ENCODE measurements around the gene EDNRB.
"Not testable (repeated sequence)": the region's sequence is repeated elsewhere in the genome, so short reads cannot be mapped to it uniquely, and the experiment has no call there.

EDNRB gene

GRCh38 chr13:77896536-77896935, 22.1 kb downstream of the EDNRB start:
- no peak for DNase-seq

DNA sequence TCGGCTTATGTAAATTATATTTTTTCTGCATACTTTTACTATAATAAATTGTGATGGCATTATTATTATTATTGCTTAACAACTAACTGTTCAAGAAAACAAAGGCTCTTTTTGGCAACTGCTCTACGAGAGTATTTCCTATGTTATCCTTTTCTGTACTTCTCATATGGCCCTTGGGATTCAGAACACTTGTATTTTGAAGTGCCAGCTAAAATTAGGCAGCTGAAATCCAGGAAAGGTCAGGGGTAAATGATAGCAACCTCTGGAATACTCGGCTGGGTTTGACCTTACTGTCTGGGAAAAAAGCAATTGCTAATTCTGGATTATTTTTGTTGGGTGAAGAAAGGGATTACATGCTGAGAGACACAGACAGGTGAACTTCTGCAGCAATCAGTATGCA, 23.9 kb downstream of the EDNRB start:
- DNase-seq = no peak

DNA sequence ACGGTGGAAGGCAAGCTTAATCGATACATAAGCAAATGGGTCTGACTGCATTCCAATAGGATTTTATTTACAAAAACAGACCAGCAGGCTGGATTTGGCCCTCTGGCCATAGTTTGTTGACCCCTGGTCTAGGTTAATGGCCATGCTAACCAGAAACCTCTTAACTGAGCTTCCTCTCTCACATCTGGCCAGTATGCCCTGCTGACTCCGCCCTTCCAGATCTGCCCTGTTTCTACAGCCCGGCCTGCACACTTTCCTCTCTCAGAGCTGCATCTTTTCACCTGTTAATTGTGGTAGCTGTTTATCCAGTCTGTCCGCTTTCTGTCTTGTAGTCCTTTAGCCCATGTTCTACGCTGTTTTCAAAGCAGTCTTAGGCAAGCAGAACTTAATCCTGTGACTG, 25.6 kb downstream of the EDNRB start:
- no peak for DNase-seq

DNA sequence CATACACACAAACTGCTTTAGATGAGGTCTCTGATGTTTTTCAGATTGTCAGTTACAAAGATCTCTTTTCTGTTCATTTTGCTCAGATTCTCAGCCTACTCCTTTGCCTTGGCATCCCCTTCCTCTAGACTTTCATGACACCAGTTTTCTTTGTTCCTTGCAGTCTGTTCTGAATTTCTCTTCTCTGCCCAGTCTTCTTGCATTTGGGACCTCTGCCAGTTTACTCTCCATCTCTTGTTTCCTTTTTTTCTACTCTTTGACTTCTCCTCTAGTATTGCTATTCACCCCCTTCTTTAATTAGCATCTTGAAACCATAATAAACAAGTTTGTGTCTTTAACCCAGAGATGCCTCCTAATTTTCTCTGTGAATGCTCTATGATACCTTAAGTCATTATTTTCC, 26.1 kb downstream of the EDNRB start:
- no peak for DNase-seq

DNA sequence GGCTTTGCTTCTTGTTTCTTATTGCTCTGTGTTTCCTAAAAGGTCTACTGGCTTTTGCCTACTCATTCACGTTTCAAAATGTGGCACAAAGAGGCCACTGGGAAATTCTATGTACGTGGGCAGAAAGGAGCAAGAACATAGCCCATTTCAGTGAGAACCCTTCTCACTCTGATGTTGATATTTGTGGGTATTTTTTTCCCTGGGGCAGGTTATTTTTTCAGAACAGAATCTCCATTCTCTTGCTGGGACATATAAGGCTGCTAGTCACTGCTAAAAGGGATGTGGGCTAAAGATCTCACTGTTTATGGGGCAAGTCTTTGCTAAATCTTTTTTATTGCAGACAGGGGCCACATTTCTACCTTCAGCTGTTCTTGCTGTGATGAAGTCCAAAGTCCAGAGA, 27.1 kb downstream of the EDNRB start:
- DNase-seq = no peak

DNA sequence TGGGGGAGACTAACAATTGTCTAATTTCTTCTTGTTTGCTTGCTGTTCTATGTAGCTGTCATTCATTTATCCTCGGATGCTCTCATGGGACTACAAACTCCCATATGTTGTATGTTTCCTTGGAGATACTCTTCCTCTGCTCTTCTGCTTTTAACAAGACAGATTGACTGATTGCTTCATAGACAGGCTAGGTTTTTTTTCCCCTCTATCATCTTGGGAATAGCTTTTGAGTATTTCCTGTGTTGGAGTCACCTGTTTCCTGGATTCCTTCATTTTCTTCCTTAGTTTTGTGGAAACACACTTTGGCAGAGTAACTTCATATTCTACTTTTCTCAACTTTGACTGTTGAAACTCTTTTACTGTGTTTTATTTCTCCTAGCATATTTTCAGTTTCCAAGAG, 27.6 kb downstream of the EDNRB start:
- DNase-seq = no peak

DNA sequence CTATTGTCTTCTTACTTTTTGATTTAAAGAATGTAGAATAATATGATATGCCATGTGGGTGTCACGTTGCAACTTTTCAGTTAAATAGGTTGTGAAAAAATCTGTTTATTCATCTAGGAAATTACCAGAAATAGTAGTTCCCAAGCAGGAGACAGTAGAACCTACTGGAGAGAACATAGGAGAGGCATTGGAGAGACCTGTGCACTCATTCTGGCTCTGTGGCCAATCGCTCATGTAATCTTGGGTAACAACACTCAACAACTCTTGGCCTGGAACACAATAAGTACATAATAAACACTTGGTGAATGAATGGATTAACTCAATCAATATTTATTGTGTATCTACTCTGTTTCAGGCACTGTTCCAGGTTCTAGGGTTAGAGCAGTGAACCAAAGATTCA, 35.3 kb downstream of the EDNRB start:
- DNase-seq = no peak

DNA sequence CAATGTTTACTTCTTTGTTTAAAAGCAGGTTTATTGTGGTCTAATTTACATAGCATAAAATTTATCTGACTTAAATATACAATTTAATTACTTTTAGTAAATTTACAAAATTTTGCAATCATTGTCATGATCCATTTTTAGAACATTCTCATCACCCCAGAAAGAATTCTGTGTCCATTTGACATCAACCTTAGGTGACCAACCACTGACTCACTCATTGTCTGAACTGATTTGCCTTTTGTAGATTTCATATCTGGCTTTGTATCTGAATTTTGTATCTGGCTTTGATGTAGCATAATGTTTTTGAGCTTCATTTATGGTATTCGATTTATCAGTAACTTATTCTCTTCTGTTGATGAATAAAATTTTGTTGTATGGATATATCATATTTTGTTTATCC, 40.4 kb downstream of the EDNRB start:
- no peak for DNase-seq

DNA sequence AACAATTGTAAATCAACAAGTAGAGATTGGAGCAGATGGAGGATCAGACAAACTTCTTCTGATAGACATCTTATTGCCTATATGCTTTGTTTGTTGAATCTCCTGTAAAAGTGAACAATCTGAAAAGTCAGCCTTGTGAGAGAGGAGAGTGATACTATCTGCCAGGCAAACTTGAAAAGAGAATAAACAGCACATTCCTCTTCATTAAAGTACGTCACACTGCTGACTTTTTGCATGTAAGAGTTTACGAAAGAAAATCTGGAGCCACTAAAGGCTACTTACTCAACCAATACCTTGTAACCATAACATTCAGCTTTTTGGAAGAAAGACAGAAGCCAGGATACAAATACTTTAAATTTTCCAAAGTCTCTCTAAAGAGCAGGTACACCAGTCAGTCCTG, 42.5 kb downstream of the EDNRB start:
- no peak for DNase-seq

DNA sequence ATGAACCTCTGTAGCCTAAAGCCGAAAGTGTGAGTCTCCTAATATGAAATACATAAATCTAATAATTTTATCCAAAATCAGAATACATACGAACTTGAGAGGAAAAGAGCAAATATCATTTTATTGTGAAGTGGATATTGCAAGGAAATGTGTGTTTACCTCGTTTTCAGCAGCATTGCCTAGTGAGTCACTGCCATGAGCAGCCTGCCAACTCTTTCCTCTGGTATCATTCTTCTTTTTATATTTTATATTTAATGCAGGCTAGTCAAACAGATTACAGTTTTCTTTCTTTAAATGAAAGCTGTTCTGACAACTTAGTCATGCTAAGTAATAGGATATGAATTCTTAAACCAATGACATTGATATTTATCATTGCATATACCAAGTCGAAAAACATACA, 44.2 kb downstream of the EDNRB start:
- no peak for DNase-seq

GRCh38 chr13:77872995-77873394, 45.6 kb downstream of the EDNRB start:
- no peak for DNase-seq

- no peak for DNase-seq
Observed at GRCh38 chr13:77871596-77871995, 47.0 kb downstream of the EDNRB start.

GRCh38 chr13:77868717-77869116, 49.9 kb downstream of the EDNRB start:
- DNase-seq = no peak

- no peak for DNase-seq
Observed at GRCh38 chr13:77866971-77867370, 51.7 kb downstream of the EDNRB start.

DNA sequence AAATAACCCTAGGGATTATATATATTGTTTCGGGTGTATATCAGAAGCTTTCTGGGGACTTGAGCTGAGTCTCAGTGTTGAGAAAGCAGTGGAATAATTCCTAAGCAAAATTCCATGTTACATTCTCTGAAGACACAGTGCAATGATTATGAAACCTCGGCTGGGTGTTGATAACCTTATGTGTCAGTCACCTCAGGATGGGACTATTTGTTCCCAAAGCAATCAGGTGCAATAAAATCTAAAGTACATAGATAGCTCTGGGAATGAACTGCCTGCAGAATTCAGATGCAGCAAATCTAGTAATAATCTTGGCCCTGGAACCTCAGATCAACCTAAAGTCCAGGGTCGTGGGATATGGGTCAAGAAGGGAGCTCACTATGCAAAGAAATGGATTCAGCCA, 53.0 kb downstream of the EDNRB start:
- DNase-seq = no peak

- DNase-seq = no peak
Observed at GRCh38 chr13:77863144-77863543, 55.5 kb downstream of the EDNRB start.

- DNase-seq = no peak
Observed at GRCh38 chr13:77861741-77862140, 56.9 kb downstream of the EDNRB start.

DNA sequence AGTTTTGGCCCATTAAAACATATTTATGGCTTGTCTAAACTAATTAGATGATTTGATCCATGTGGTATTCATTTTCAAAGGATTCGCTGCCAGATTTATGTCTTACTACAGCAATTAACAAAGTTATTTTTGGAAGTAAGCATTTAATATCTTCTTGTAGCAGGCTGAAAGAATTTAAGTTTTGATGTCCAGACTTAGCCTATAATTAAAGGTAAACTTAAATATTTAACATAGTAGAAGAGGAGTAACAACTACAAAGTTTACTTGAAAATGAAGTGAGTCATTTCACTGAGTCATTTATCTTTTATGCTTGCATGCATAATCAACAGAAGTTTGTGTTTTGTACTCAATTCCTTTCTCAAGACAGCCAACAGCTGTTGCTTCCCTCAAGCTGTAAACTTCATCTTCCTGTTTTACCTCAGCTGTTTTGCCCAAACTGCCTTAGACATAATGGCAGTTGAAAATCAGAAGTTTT, 58.1 kb downstream of the EDNRB start:
- DNase-seq = no peak

- DNase-seq = no peak
Observed at GRCh38 chr13:77859450-77859849, 59.2 kb downstream of the EDNRB start.

GRCh38 chr13:77857531-77858209, 61.0 kb downstream of the EDNRB start:
- DNase-seq = no peak

DNA sequence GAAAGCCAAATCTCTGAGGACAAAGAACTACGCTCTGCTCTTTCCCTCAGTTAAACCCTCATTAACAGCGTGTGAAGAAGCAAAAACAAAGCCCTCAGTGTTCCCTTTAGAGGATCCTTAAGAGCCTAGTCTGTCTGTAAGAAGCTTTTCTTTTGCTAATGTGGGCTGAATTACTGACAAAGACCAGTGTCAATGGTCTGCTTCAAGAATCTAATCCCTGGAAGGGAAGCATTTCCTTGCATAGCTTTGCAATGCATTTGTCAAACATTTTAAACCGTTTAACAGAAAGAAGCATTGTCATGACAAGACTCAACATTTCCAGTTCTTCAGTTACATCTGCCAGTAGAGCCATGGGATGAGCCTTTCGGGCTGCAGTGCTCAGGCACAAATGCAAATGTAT, 64.9 kb downstream of the EDNRB start:
- DNase-seq = no peak

GRCh38 chr13:77848050-77848449, 70.6 kb downstream of the EDNRB start:
- DNase-seq = not testable (repeated sequence)

- DNase-seq = no peak
Observed at GRCh38 chr13:77846173-77846572, 72.5 kb downstream of the EDNRB start.

All from activated CD8-positive, alpha-beta memory T cell treated with anti-CD3 and anti-CD28 coated beads for 24 hours (primary cell).